ENCODE measurements around the gene SYT17. TPM values are rescaled to one million over a fixed set of nuclear protein-coding genes. Genes with fewer than 3 reads are reported as not detected.

SYT17 gene
- total and polyA plus RNA-seq, 12 donors = 0.20 to 1.3 (median 0.59) TPM

- Histone ChIP-seq H3K9me3 (peaks cover 0 to 11% (median 0%) of the 10 kb centered on the region in 11 donors), H3K27me3 (no peaks in the 10 kb centered on the region), H3K36me3 (no peaks in the 10 kb centered on the region), H3K4me1 (no peaks in the 10 kb centered on the region), H3K4me3 (no peak overlapping the region), H3K27ac (no peak overlapping the region)
- ATAC-seq (no peak), DNase-seq (no peak)
- 42 to 48% methylated on average over 1 of the region's 1 CpG for WGBS, 2 donors
- intact Hi-C loops (cut with DNase I) = no loop called here
- TF ChIP-seq CTCF (IDR thresholded peaks at IDR 0.05) = no peak
Measured at GRCh38 chr16:19242186-19242585, 74.1 kb downstream of the SYT17 start.

- peaks cover 0 to 11% (median 0%) of the 10 kb centered on the region in 11 donors for H3K9me3 ChIP-seq
- WGBS, 2 donors = 89 to 91% methylated on average over 3 of the region's 3 CpGs
- DNase-seq = no peak
Measured at GRCh38 chr16:19242987-19243575, 75.0 kb downstream of the SYT17 start.

GRCh38 chr16:19245326-19245925 lies 77.4 kb downstream of the SYT17 start:
- 81 to 87% methylated on average over 8 of the region's 8 CpGs for WGBS, 2 donors
- no peak for TF ChIP-seq CTCF (IDR thresholded peaks at IDR 0.05)
- no peaks in the 10 kb centered on the region for H3K36me3 ChIP-seq
- H3K4me1 ChIP-seq = no peaks in the 10 kb centered on the region
- H3K9me3 ChIP-seq = peaks cover 0 to 15% (median 0%) of the 10 kb centered on the region in 11 donors
- intact Hi-C loops (cut with DNase I) = no loop called here
- no peak for DNase-seq
- H3K27ac ChIP-seq = no peak overlapping the region
- no peak overlapping the region for H3K4me3 ChIP-seq
- no peaks in the 10 kb centered on the region for H3K27me3 ChIP-seq
- no peak for ATAC-seq

More at GRCh38 chr16:19242987-19243575, 75.0 kb downstream of the SYT17 start:
- no peak for ATAC-seq
- no peaks in the 10 kb centered on the region for H3K4me1 ChIP-seq
- H3K36me3 ChIP-seq = no peaks in the 10 kb centered on the region
- no peaks in the 10 kb centered on the region for H3K27me3 ChIP-seq
- no peak overlapping the region for H3K4me3 ChIP-seq
- intact Hi-C loops (cut with DNase I) = no loop called here
- H3K27ac ChIP-seq = no peak overlapping the region
- TF ChIP-seq CTCF (IDR thresholded peaks at IDR 0.05) = no peak

GRCh38 chr16:19252904-19253303 lies 84.9 kb downstream of the SYT17 start:
- intact Hi-C loops (cut with DNase I) = no loop called here
- TF ChIP-seq CTCF (IDR thresholded peaks at IDR 0.05) = no peak
- Histone ChIP-seq H3K36me3 (no peaks in the 10 kb centered on the region), H3K4me3 (no peak overlapping the region), H3K4me1 (no peaks in the 10 kb centered on the region), H3K9me3 (peaks cover 0 to 8% (median 0%) of the 10 kb centered on the region in 11 donors), H3K27ac (no peak overlapping the region), H3K27me3 (peaks cover 0 to 6% (median 0%) of the 10 kb centered on the region in 7 donors)
- no peak for ATAC-seq
- WGBS, 2 donors = 77 to 80% methylated on average over 2 of the region's 2 CpGs
- no peak for DNase-seq
